ENCODE measurements around the gene KATNB1.
"Not testable (repeated sequence)": the region's sequence is repeated elsewhere in the genome, so short reads cannot be mapped to it uniquely, and the experiment has no call there.

Gene KATNB1

GRCh38 chr16:57745768-57746167 is 10.2 kb downstream of the KATNB1 start:
- DNase-seq = no peak

- not testable (repeated sequence) for DNase-seq
Observed at GRCh38 chr16:57746316-57746715, 10.7 kb downstream of the KATNB1 start.

- no peak for DNase-seq
Observed at GRCh38 chr16:57747091-57747490, 11.5 kb downstream of the KATNB1 start.

- no peak for DNase-seq
Observed at GRCh38 chr16:57747496-57747895, 11.9 kb downstream of the KATNB1 start.

GRCh38 chr16:57747996-57748395 is 12.4 kb downstream of the KATNB1 start:
- DNase-seq = no peak

- DNase-seq = no peak
Observed at GRCh38 chr16:57748596-57748995, 13.0 kb downstream of the KATNB1 start.

- no peak for DNase-seq
Observed at GRCh38 chr16:57749101-57749692, 13.6 kb downstream of the KATNB1 start.

- DNase-seq = no peak
Observed at GRCh38 chr16:57749856-57750452, 14.4 kb downstream of the KATNB1 start.

- no peak for DNase-seq
Observed at GRCh38 chr16:57750796-57751538, 15.4 kb downstream of the KATNB1 start.

GRCh38 chr16:57751539-57752202 is 16.1 kb downstream of the KATNB1 start:
- DNase-seq = no peak

GRCh38 chr16:57752203-57752580 is 16.6 kb downstream of the KATNB1 start:
- no peak for DNase-seq

- DNase-seq = no peak
Observed at GRCh38 chr16:57752581-57753447, 17.2 kb downstream of the KATNB1 start.

- DNase-seq = no peak
Observed at GRCh38 chr16:57753448-57754353, 18.1 kb downstream of the KATNB1 start.

GRCh38 chr16:57754354-57755060 is 18.9 kb downstream of the KATNB1 start:
- no peak for DNase-seq

- DNase-seq = no peak
Observed at GRCh38 chr16:57755061-57755684, 19.6 kb downstream of the KATNB1 start.

GRCh38 chr16:57755726-57756423 is 20.3 kb downstream of the KATNB1 start:
- DNase-seq = no peak

- peak; percentile 16 to 39 for DNase-seq
Observed at GRCh38 chr16:57756424-57757325, 21.1 kb downstream of the KATNB1 start.

- peak; percentile 65 to 98 for DNase-seq
Observed at GRCh38 chr16:57757326-57757786, 21.8 kb downstream of the KATNB1 start.

- no peak for DNase-seq
Observed at GRCh38 chr16:57757883-57758282, 22.3 kb downstream of the KATNB1 start.

All from inflammatory macrophage treated with lipopolysaccharide for 1 hour (primary cell).